Measurements from ENCODE around the gene STATH. TPM values are rescaled to one million over a fixed set of nuclear protein-coding genes. Genes with fewer than 3 reads are reported as not detected.
A peak's percentile ranks its signal among the peaks of the same experiment; 100 is the strongest.

Gene STATH
- total RNA-seq, 1 donor from 2014 or later = not detected

- no peak for TF ChIP-seq CTCF (IDR thresholded peaks at IDR 0.05; ENCODE audit: unreplicated experiment)
- H3K36me3 Mint-ChIP-seq = no peaks in the 10 kb centered on the region
Measured at GRCh38 chr4:69974631-69975030, 21.1 kb upstream of the STATH start.

GRCh38 chr4:69977582-69977981 lies 18.2 kb upstream of the STATH start:
- Mint-ChIP-seq H3K4me3 (no peak overlapping the region), H3K27me3 (ENCODE audit: low read depth) (peaks cover 6% of the 10 kb centered on the region), H3K27ac (no peak overlapping the region), H3K36me3 (no peaks in the 10 kb centered on the region), H3K9me3 (no peaks in the 10 kb centered on the region), H3K4me1 (peaks cover 3% of the 10 kb centered on the region)
- DNase-seq (ENCODE audit: low spot score in 2 of 2, unreplicated experiment in 2 of 2) = no peak
- TF ChIP-seq CTCF (IDR thresholded peaks at IDR 0.05; ENCODE audit: unreplicated experiment) = no peak

More at GRCh38 chr4:69974631-69975030, 21.1 kb upstream of the STATH start:
- DNase-seq (ENCODE audit: low spot score in 2 of 2, unreplicated experiment in 2 of 2) = no peak
- peaks cover 7% of the 10 kb centered on the region for H3K27me3 Mint-ChIP-seq (ENCODE audit: low read depth)
- no peaks in the 10 kb centered on the region for H3K9me3 Mint-ChIP-seq
- H3K27ac Mint-ChIP-seq = no peak overlapping the region
- no peak overlapping the region for H3K4me3 Mint-ChIP-seq
- H3K4me1 Mint-ChIP-seq = peaks cover 3% of the 10 kb centered on the region

GRCh38 chr4:69984030-69984443 lies 11.7 kb upstream of the STATH start:
- TF ChIP-seq CTCF (IDR thresholded peaks at IDR 0.05; ENCODE audit: unreplicated experiment) = no peak
- peak in 1 of 2 experiments; percentile 38 for DNase-seq (ENCODE audit: low spot score in 2 of 2, unreplicated experiment in 2 of 2)
- Mint-ChIP-seq H3K9me3 (no peaks in the 10 kb centered on the region), H3K27ac (peak overlapping the region; percentile 36), H3K4me3 (no peak overlapping the region), H3K27me3 (ENCODE audit: low read depth) (no peaks in the 10 kb centered on the region), H3K36me3 (no peaks in the 10 kb centered on the region), H3K4me1 (peaks cover 12% of the 10 kb centered on the region)

GRCh38 chr4:69986663-69987062 lies 9.1 kb upstream of the STATH start:
- DNase-seq (ENCODE audit: low spot score in 2 of 2, unreplicated experiment in 2 of 2) = no peak

GRCh38 chr4:69991016-69991415 lies 4.8 kb upstream of the STATH start:
- Mint-ChIP-seq H3K27ac (no peak overlapping the region), H3K4me3 (no peak overlapping the region), H3K4me1 (no peaks in the 10 kb centered on the region), H3K36me3 (no peaks in the 10 kb centered on the region), H3K27me3 (ENCODE audit: low read depth) (no peaks in the 10 kb centered on the region), H3K9me3 (no peaks in the 10 kb centered on the region)
- no peak for TF ChIP-seq CTCF (IDR thresholded peaks at IDR 0.05; ENCODE audit: unreplicated experiment)
- DNase-seq (ENCODE audit: low spot score in 2 of 2, unreplicated experiment in 2 of 2) = no peak

More at GRCh38 chr4:69986663-69987062, 9.1 kb upstream of the STATH start:
- no peaks in the 10 kb centered on the region for H3K27me3 Mint-ChIP-seq (ENCODE audit: low read depth)
- H3K27ac Mint-ChIP-seq = no peak overlapping the region
- no peaks in the 10 kb centered on the region for H3K36me3 Mint-ChIP-seq
- H3K9me3 Mint-ChIP-seq = no peaks in the 10 kb centered on the region
- H3K4me1 Mint-ChIP-seq = peaks cover 12% of the 10 kb centered on the region
- TF ChIP-seq CTCF (IDR thresholded peaks at IDR 0.05; ENCODE audit: unreplicated experiment) = no peak
- no peak overlapping the region for H3K4me3 Mint-ChIP-seq

- no peaks in the 10 kb centered on the region for H3K4me1 Mint-ChIP-seq
- no peak overlapping the region for H3K4me3 Mint-ChIP-seq
- no peaks in the 10 kb centered on the region for H3K9me3 Mint-ChIP-seq
- no peak for TF ChIP-seq CTCF (IDR thresholded peaks at IDR 0.05; ENCODE audit: unreplicated experiment)
- no peaks in the 10 kb centered on the region for H3K36me3 Mint-ChIP-seq
- no peak overlapping the region for H3K27ac Mint-ChIP-seq
- no peak for DNase-seq (ENCODE audit: low spot score in 2 of 2, unreplicated experiment in 2 of 2)
- no peaks in the 10 kb centered on the region for H3K27me3 Mint-ChIP-seq (ENCODE audit: low read depth)
Measured at GRCh38 chr4:69994782-69995181, 984 bp upstream of the STATH start.

Measured in mesothelial cell of epicardium (in vitro differentiated cells).